ENCODE data around the gene CDH13. TPM values are rescaled to one million over a fixed set of nuclear protein-coding genes. Genes with fewer than 3 reads are reported as not detected.

CDH13 gene
- total and polyA plus RNA-seq, 2 donors (not counting 1 experiment from before 2014, with no cell fraction given): 27.6 to 96.7 TPM

- no peak for TF ChIP-seq EZH2 (IDR thresholded peaks at IDR 0.05; ENCODE audit: low read length, missing control alignments)
- TF ChIP-seq CTCF (conservative IDR thresholded peaks at IDR 0.05 in 1 of 2, IDR thresholded peaks at IDR 0.05 in 1 of 2; ENCODE audit: low read depth in 1 of 2, low read length in 2 of 2): no peak
- Histone ChIP-seq H3K4me3 (replicated peaks in 1 of 4; ENCODE audit: control extremely low read depth in 1 of 4, insufficient read depth in 1 of 4, low read depth in 3 of 4, low read length in 4 of 4) (no peak overlapping the region), H3K27ac (ENCODE audit: insufficient read depth, low read length) (no peak overlapping the region), H3K4me1 (ENCODE audit: control insufficient read depth, extremely low read depth, insufficient read depth, low read length) (no peaks in the 10 kb centered on the region), H3K9ac (ENCODE audit: insufficient read depth, low read length) (no peak overlapping the region), H2AFZ (ENCODE audit: low read length) (no peak overlapping the region), H3K36me3 (ENCODE audit: control insufficient read depth, insufficient read depth, low read length) (no peaks in the 10 kb centered on the region), H3K9me3 (ENCODE audit: control insufficient read depth, insufficient read depth, low read depth, low read length) (no peaks in the 10 kb centered on the region), H3K79me2 (ENCODE audit: control insufficient read depth, insufficient read depth, low read length) (no peaks in the 10 kb centered on the region), H3K27me3 (ENCODE audit: control insufficient read depth, insufficient read depth, low read length) (no peaks in the 10 kb centered on the region), H4K20me1 (ENCODE audit: control insufficient read depth, extremely low read depth, insufficient read depth, low read length) (no peaks in the 10 kb centered on the region), H3K4me2 (ENCODE audit: extremely low read depth, insufficient read depth, low read length) (no peak overlapping the region)
- peak; percentile 18 to 63 for DNase-seq (ENCODE audit: low read depth in 2 of 2)
Measured at GRCh38 chr16:82756283-82756599, 129.5 kb downstream of the CDH13 start.

- H2AFZ ChIP-seq (ENCODE audit: low read length): no peak overlapping the region
- no peak overlapping the region for H3K4me3 ChIP-seq (replicated peaks in 1 of 4; ENCODE audit: control extremely low read depth in 1 of 4, insufficient read depth in 1 of 4, low read depth in 3 of 4, low read length in 4 of 4)
- no peak for DNase-seq (ENCODE audit: low read depth in 2 of 2)
- H3K4me1 ChIP-seq (ENCODE audit: control insufficient read depth, extremely low read depth, insufficient read depth, low read length): no peaks in the 10 kb centered on the region
- no peaks in the 10 kb centered on the region for H4K20me1 ChIP-seq (ENCODE audit: control insufficient read depth, extremely low read depth, insufficient read depth, low read length)
- TF ChIP-seq EZH2 (IDR thresholded peaks at IDR 0.05; ENCODE audit: low read length, missing control alignments) (no peak), CTCF (conservative IDR thresholded peaks at IDR 0.05 in 1 of 2, IDR thresholded peaks at IDR 0.05 in 1 of 2; ENCODE audit: low read depth in 1 of 2, low read length in 2 of 2) (no peak)
- H3K79me2 ChIP-seq (ENCODE audit: control insufficient read depth, insufficient read depth, low read length): no peaks in the 10 kb centered on the region
- H3K36me3 ChIP-seq (ENCODE audit: control insufficient read depth, insufficient read depth, low read length): no peaks in the 10 kb centered on the region
- no peaks in the 10 kb centered on the region for H3K9me3 ChIP-seq (ENCODE audit: control insufficient read depth, insufficient read depth, low read depth, low read length)
- H3K4me2 ChIP-seq (ENCODE audit: extremely low read depth, insufficient read depth, low read length): no peak overlapping the region
- no peak overlapping the region for H3K9ac ChIP-seq (ENCODE audit: insufficient read depth, low read length)
- H3K27ac ChIP-seq (ENCODE audit: insufficient read depth, low read length): no peak overlapping the region
- H3K27me3 ChIP-seq (ENCODE audit: control insufficient read depth, insufficient read depth, low read length): no peaks in the 10 kb centered on the region
Measured at GRCh38 chr16:82758406-82758805, 131.6 kb downstream of the CDH13 start.

GRCh38 chr16:82758904-82759303, 132.1 kb downstream of the CDH13 start:
- H3K27me3 ChIP-seq (ENCODE audit: control insufficient read depth, insufficient read depth, low read length): no peaks in the 10 kb centered on the region
- no peak overlapping the region for H3K4me3 ChIP-seq (replicated peaks in 1 of 4; ENCODE audit: control extremely low read depth in 1 of 4, insufficient read depth in 1 of 4, low read depth in 3 of 4, low read length in 4 of 4)
- TF ChIP-seq CTCF (conservative IDR thresholded peaks at IDR 0.05 in 1 of 2, IDR thresholded peaks at IDR 0.05 in 1 of 2; ENCODE audit: low read depth in 1 of 2, low read length in 2 of 2): no peak
- no peak for TF ChIP-seq EZH2 (IDR thresholded peaks at IDR 0.05; ENCODE audit: low read length, missing control alignments)
- no peak overlapping the region for H2AFZ ChIP-seq (ENCODE audit: low read length)
- no peaks in the 10 kb centered on the region for H4K20me1 ChIP-seq (ENCODE audit: control insufficient read depth, extremely low read depth, insufficient read depth, low read length)
- H3K9ac ChIP-seq (ENCODE audit: insufficient read depth, low read length): no peak overlapping the region
- H3K4me2 ChIP-seq (ENCODE audit: extremely low read depth, insufficient read depth, low read length): no peak overlapping the region
- H3K79me2 ChIP-seq (ENCODE audit: control insufficient read depth, insufficient read depth, low read length): no peaks in the 10 kb centered on the region
- no peak overlapping the region for H3K27ac ChIP-seq (ENCODE audit: insufficient read depth, low read length)
- no peaks in the 10 kb centered on the region for H3K36me3 ChIP-seq (ENCODE audit: control insufficient read depth, insufficient read depth, low read length)
- DNase-seq (ENCODE audit: low read depth in 2 of 2): no peak
- no peaks in the 10 kb centered on the region for H3K9me3 ChIP-seq (ENCODE audit: control insufficient read depth, insufficient read depth, low read depth, low read length)
- H3K4me1 ChIP-seq (ENCODE audit: control insufficient read depth, extremely low read depth, insufficient read depth, low read length): no peaks in the 10 kb centered on the region

All from fibroblast of lung (primary cell).